Breast epithelium (tissue), 4 donors: ENCODE measurements around the gene CTCFL. TPM values are rescaled to one million over a fixed set of nuclear protein-coding genes. Genes with fewer than 3 reads are reported as not detected.

Experiments used
- DNase-seq, 2 donors: peaks; one replicate each; pipeline ENCODE4 v3.0.0-alpha.2; 2019; ENCODE audit warnings: low spot score in 2 of 2
- H3K27ac ChIP-seq, 2 donors: fragments of 200-600 bp; sonication (generic) in 1 of 2; one replicate each; pipeline ENCODE4 v1.5.1; 2016 to 2019; ENCODE audit warnings: mild to moderate bottlenecking in 1 of 2
- H3K27me3 ChIP-seq, 2 donors: fragments of 200-600 bp; sonication (generic) in 1 of 2; one replicate each; pipeline versions ENCODE4 v1.5.1 to v1.6.0; 2017 to 2019; ENCODE audit warnings: control low read depth in 1 of 2, mild to moderate bottlenecking in 1 of 2
- H3K36me3 ChIP-seq: fragments of 200-600 bp; one replicate; pipeline ENCODE4 v1.5.1; 2019
- H3K4me1 ChIP-seq, 2 donors: fragments of 200-600 bp; sonication (generic); one replicate each; pipeline ENCODE4 v1.5.1; 2016 to 2019; ENCODE audit warnings: control low read depth in 1 of 2
- H3K4me3 ChIP-seq, 3 donors: fragments of 200-600 bp; sonication (generic); 1 replicate in 2 of 3; 2 replicates in 1 of 3; pipeline ENCODE4 v1.5.1; 2016 to 2019; ENCODE audit warnings: mild to moderate bottlenecking in 3 of 3, moderate library complexity in 2 of 3
- H3K9me3 ChIP-seq, 2 donors: fragments of 200-600 bp; sonication (generic) in 1 of 2; one replicate each; pipeline ENCODE4 v1.5.1; 2016 to 2019; ENCODE audit warnings: control low read depth in 1 of 2
- POLR2A ChIP-seq: fragments of 450-650 bp; IDR thresholded peaks from one replicate; pipeline ENCODE4 v1.6.1; 2016; ENCODE audit warnings: antibody characterized with exemption, mild to moderate bottlenecking, moderate library complexity
- POLR2AphosphoS5 ChIP-seq, 3 donors: sonication (generic); formaldehyde crosslinking; IDR thresholded peaks; one replicate each; pipeline ENCODE4 v1.6.1; 2017; ENCODE audit warnings: antibody characterized with exemption in 3 of 3
- intact Hi-C: fragments of 100-400 bp; cut with DNase I; formaldehyde crosslinking; loops from one replicate; pipeline ENCODE4 v1.15.1; 2023; ENCODE audit warnings: low total_unique reads
- total RNA-seq, 3 donors: library from RNA; depleted of rRNA; stranded (reverse); fragments of >200 nt; gene quantifications; one replicate each; pipeline ENCODE4 v1.1.0, GENCODE V29; 2016
- TF ChIP-seq, protein P1 (sequence below), 3 donors: fragments of 450-650 bp; IDR thresholded peaks; one replicate each; pipeline ENCODE4 v1.5.1; 2016 to 2017; ENCODE audit warnings: antibody characterized with exemption in 3 of 3, mild to moderate bottlenecking in 3 of 3, moderate library complexity in 3 of 3

Gene CTCFL
- total RNA-seq, 3 donors from 2014 or later: not detected

DNA sequence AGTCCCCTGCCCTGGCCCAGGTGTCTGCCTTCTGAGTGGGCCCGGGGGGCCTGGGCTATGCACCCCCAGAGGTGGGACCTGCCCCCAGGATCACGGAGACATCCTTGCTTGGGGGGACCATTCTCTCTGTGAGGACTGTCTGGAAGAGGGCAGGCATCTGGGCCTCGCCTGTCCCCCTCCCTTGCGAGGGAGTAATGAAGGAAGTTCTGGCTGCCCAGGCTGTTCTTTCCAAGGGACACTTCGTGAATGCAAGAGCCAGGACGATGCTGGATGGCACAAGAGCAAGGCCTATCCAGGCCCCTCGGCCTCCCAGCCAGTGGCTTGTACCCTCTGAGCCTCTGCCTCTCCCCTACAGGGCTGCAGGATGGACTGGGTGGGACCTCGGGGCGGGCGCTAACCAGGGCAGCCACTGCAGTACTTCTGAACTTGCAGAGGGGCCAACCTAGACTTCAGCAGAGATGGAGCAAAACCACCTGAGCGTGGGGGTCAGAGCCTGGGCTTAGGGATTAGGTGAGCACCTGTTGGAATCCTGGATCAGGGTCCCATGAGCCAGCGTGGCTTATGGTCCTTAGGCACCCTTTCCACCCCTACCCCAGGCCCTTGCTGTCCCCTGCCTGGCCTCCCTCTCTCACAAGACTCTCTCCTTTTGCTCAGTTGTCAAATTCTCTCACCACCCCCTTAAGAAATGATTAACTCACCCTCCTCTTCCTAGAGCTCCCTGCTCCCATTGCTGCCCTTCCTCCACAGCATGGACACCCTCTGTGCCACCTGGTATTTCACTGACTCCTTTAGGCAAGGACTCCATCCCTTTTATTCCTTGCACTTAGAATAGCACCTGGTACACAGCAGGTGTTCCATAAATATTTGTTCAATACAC is 53.2 kb downstream of the CTCFL start:
- H3K4me3 ChIP-seq: no peak overlapping the region
- H3K4me1 ChIP-seq: no peaks in the 10 kb centered on the region
- peaks cover 0 to 18% of the 10 kb centered on the region in 2 donors for H3K27me3 ChIP-seq
- H3K27ac ChIP-seq: no peak overlapping the region
- no peak for DNase-seq
- H3K36me3 ChIP-seq: no peaks in the 10 kb centered on the region
- TF ChIP-seq POLR2A: no peak
- TF ChIP-seq, protein P1, sequence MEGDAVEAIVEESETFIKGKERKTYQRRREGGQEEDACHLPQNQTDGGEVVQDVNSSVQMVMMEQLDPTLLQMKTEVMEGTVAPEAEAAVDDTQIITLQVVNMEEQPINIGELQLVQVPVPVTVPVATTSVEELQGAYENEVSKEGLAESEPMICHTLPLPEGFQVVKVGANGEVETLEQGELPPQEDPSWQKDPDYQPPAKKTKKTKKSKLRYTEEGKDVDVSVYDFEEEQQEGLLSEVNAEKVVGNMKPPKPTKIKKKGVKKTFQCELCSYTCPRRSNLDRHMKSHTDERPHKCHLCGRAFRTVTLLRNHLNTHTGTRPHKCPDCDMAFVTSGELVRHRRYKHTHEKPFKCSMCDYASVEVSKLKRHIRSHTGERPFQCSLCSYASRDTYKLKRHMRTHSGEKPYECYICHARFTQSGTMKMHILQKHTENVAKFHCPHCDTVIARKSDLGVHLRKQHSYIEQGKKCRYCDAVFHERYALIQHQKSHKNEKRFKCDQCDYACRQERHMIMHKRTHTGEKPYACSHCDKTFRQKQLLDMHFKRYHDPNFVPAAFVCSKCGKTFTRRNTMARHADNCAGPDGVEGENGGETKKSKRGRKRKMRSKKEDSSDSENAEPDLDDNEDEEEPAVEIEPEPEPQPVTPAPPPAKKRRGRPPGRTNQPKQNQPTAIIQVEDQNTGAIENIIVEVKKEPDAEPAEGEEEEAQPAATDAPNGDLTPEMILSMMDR (IDR thresholded peaks at IDR 0.05): no peak
- TF ChIP-seq POLR2AphosphoS5 (IDR thresholded peaks at IDR 0.05): no peak
- no peaks in the 10 kb centered on the region for H3K9me3 ChIP-seq
- intact Hi-C loops: no loop called here

DNA sequence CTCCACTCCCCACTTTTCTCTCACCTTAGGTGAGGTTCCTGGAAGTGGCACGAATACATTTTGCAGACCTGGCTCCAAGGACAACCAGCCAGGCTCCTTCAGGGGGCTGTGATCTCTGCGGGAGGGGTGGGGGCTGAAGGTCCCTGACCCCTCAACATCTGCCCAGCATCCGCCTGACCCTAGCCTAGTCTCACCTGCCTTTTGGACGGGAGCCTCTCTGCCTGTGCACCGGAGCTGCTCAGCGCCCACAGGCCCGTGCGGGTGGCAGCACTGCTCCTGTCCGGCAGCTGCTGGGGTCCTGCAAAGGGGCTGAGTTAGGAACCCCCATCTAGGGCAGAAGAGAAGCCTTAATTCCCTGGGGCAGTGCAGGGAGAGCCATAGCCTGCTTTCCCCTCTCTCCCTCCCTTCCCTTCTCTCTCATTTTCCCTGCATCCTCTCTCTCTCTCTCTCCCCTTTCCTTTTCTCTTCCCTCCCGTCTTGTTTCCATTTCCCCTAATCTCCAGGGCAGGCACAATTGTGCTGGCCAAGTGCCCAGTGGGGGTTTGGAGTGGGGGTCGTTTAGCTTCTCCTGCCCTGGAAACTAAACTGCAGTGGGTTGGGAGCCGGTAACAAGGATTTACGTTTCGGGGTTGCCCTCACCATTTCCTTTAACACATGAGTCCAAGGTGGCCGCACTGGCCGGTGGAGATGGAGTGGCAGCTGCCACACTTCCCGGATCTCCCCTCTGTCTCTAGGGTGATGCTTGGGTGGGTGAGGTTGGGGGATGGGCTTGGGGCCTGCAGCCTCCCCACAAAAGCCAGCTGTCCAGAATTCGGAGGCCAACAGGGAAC is 54.1 kb downstream of the CTCFL start:
- H3K4me1 ChIP-seq: no peaks in the 10 kb centered on the region
- H3K9me3 ChIP-seq: no peaks in the 10 kb centered on the region
- intact Hi-C loops: no loop called here
- H3K27ac ChIP-seq: no peak overlapping the region
- H3K27me3 ChIP-seq: peaks cover 0 to 26% of the 10 kb centered on the region in 2 donors
- DNase-seq: no peak
- H3K4me3 ChIP-seq: no peak overlapping the region
- TF ChIP-seq, protein P1 (IDR thresholded peaks at IDR 0.05): no peak
- TF ChIP-seq POLR2A (no peak), POLR2AphosphoS5 (IDR thresholded peaks at IDR 0.05) (no peak)
- H3K36me3 ChIP-seq: no peaks in the 10 kb centered on the region

DNA sequence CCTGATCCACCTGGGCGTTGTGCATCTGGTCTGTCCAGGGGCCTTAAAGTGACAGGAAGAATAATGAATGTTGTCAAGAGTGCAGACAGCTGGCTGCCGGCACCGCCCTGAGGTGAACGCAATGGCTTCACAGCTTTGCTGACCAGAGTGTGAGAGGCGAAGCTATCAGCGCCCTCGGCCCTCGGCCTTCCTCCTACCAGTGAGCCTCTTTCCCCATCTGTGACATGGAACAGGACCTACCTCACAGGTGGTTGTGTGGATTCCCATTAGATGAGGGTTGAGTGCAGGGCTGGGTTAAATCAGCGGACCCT is 54.8 kb downstream of the CTCFL start:
- no peaks in the 10 kb centered on the region for H3K36me3 ChIP-seq
- H3K4me3 ChIP-seq: no peak overlapping the region
- TF ChIP-seq POLR2A (no peak), POLR2AphosphoS5 (IDR thresholded peaks at IDR 0.05) (no peak)
- TF ChIP-seq, protein P1 (IDR thresholded peaks at IDR 0.05): no peak
- peaks cover 0 to 26% of the 10 kb centered on the region in 2 donors for H3K27me3 ChIP-seq
- H3K4me1 ChIP-seq: no peaks in the 10 kb centered on the region
- no peak overlapping the region for H3K27ac ChIP-seq
- intact Hi-C loops: no loop called here
- H3K9me3 ChIP-seq: no peaks in the 10 kb centered on the region
- DNase-seq: no peak

DNA sequence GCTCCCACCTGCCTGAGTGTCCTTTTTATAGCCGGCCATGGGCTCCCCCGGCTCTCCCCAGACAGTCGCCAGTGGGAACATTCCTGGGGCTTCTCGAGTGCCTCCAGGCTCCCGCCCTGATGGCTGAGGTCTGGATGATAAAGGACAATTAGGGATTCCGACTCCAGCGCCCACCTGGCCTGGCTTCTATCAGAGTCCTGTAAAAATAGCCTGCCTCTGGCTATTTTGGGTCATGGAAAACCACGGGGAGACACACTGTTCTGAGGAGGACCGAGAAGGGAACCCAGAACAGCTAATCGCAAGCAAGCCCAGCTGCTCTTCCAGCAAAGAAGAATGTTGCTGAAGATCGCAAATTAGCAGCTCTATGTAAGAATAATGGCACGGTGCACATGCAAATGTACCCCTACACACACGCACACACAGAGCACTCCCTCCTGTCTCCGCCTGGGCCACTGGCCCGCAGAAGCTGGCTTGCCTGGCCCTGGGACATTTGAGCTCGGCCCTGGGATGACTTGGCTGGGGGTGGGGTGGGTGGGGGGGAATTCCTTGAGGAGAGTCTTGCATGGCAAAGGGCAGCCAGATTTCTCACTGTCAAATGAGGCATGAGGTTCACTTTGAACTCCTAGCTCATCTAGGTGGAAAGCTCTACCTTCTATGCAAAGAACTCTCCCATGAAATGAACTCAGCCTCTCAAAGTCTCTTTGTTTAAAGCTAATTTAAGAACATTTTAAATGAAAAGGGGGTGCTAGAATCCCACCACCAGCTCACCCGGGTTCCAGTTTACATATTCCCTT is 55.3 kb downstream of the CTCFL start:
- intact Hi-C loops: no loop called here
- no peak for TF ChIP-seq POLR2AphosphoS5 (IDR thresholded peaks at IDR 0.05)
- TF ChIP-seq, protein P1 (IDR thresholded peaks at IDR 0.05): no peak
- no peak overlapping the region for H3K27ac ChIP-seq
- peaks cover 0 to 26% of the 10 kb centered on the region in 2 donors for H3K27me3 ChIP-seq
- H3K4me1 ChIP-seq: no peaks in the 10 kb centered on the region
- H3K4me3 ChIP-seq: no peak overlapping the region
- no peaks in the 10 kb centered on the region for H3K9me3 ChIP-seq
- H3K36me3 ChIP-seq: no peaks in the 10 kb centered on the region
- no peak for DNase-seq
